ENCODE results near the gene FSTL4. TPM values are rescaled to one million over a fixed set of nuclear protein-coding genes. Genes with fewer than 3 reads are reported as not detected.

FSTL4 gene
- total and polyA plus RNA-seq, 2 of the 13 experiments (the other 11 are each of a cell fraction or from before 2014, with no cell fraction given), result 2.1 to 3.0 TPM

DNA sequence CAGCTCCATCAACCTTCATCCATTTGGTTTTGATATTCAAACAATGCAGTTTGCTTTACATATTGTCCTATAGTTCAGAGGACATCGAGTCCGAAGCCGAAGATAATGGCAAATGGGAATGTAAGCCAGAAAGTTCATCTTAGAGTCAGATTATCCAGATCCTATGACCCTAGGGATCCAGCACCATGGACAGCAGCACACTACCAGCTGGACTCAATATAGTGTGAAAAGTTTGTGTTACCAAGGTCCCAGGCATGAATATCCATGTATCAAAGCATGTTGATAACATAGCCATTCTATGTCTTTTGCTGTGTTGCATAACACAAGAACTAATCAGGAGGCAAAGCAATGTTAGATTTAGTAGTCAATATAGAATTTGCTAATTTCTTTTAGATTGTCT, 46.3 kb downstream of the FSTL4 start (continued):
- no peak for TF ChIP-seq SNAI1 (CRISPR knock-in tag; IDR thresholded peaks at IDR 0.05; ENCODE audit: borderline replicate concordance)
- TF ChIP-seq SRF (IDR thresholded peaks at IDR 0.05; ENCODE audit: low read depth, low read length), result no peak
- TF ChIP-seq, protein P1, sequence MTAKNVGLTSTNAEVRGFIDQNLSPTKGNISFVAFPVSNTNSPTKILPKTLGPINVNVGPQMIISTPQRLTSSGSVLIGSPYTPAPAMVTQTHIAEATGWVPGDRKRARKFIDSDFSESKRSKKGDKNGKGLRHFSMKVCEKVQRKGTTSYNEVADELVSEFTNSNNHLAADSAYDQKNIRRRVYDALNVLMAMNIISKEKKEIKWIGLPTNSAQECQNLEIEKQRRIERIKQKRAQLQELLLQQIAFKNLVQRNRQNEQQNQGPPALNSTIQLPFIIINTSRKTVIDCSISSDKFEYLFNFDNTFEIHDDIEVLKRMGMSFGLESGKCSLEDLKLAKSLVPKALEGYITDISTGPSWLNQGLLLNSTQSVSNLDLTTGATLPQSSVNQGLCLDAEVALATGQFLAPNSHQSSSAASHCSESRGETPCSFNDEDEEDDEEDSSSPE (CRISPR knock-in tag; IDR thresholded peaks at IDR 0.05), result no peak
- TF ChIP-seq, protein P2, sequence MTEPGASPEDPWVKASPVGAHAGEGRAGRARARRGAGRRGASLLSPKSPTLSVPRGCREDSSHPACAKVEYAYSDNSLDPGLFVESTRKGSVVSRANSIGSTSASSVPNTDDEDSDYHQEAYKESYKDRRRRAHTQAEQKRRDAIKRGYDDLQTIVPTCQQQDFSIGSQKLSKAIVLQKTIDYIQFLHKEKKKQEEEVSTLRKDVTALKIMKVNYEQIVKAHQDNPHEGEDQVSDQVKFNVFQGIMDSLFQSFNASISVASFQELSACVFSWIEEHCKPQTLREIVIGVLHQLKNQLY (CRISPR knock-in tag; IDR thresholded peaks at IDR 0.05), result no peak
- no peak for TF ChIP-seq ZNF776 (CRISPR knock-in tag; IDR thresholded peaks at IDR 0.05)
- TF ChIP-seq AGO2 (optimal IDR thresholded peaks at IDR 0.05; ENCODE audit: low read depth, low read length), result no peak
- TF ChIP-seq, protein P3, sequence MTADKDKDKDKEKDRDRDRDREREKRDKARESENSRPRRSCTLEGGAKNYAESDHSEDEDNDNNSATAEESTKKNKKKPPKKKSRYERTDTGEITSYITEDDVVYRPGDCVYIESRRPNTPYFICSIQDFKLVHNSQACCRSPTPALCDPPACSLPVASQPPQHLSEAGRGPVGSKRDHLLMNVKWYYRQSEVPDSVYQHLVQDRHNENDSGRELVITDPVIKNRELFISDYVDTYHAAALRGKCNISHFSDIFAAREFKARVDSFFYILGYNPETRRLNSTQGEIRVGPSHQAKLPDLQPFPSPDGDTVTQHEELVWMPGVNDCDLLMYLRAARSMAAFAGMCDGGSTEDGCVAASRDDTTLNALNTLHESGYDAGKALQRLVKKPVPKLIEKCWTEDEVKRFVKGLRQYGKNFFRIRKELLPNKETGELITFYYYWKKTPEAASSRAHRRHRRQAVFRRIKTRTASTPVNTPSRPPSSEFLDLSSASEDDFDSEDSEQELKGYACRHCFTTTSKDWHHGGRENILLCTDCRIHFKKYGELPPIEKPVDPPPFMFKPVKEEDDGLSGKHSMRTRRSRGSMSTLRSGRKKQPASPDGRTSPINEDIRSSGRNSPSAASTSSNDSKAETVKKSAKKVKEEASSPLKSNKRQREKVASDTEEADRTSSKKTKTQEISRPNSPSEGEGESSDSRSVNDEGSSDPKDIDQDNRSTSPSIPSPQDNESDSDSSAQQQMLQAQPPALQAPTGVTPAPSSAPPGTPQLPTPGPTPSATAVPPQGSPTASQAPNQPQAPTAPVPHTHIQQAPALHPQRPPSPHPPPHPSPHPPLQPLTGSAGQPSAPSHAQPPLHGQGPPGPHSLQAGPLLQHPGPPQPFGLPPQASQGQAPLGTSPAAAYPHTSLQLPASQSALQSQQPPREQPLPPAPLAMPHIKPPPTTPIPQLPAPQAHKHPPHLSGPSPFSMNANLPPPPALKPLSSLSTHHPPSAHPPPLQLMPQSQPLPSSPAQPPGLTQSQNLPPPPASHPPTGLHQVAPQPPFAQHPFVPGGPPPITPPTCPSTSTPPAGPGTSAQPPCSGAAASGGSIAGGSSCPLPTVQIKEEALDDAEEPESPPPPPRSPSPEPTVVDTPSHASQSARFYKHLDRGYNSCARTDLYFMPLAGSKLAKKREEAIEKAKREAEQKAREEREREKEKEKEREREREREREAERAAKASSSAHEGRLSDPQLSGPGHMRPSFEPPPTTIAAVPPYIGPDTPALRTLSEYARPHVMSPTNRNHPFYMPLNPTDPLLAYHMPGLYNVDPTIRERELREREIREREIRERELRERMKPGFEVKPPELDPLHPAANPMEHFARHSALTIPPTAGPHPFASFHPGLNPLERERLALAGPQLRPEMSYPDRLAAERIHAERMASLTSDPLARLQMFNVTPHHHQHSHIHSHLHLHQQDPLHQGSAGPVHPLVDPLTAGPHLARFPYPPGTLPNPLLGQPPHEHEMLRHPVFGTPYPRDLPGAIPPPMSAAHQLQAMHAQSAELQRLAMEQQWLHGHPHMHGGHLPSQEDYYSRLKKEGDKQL (CRISPR knock-in tag; IDR thresholded peaks at IDR 0.05; ENCODE audit: low read depth), result no peak
- no peak for TF ChIP-seq ZNF674 (CRISPR knock-in tag; IDR thresholded peaks at IDR 0.05; ENCODE audit: low read depth)
- TF ChIP-seq CBX5 (CRISPR knock-in tag; IDR thresholded peaks at IDR 0.05; ENCODE audit: borderline replicate concordance), result no peak
- TF ChIP-seq TAF1 (CRISPR knock-in tag; IDR thresholded peaks at IDR 0.05), result no peak
- no peak for TF ChIP-seq PAWR (CRISPR knock-in tag; IDR thresholded peaks at IDR 0.05; ENCODE audit: borderline replicate concordance)
- TF ChIP-seq TCF12 (IDR thresholded peaks at IDR 0.05), result no peak
- TF ChIP-seq TCF12 (CRISPR knock-in tag; IDR thresholded peaks at IDR 0.05), result no peak
- TF ChIP-seq, protein P4, sequence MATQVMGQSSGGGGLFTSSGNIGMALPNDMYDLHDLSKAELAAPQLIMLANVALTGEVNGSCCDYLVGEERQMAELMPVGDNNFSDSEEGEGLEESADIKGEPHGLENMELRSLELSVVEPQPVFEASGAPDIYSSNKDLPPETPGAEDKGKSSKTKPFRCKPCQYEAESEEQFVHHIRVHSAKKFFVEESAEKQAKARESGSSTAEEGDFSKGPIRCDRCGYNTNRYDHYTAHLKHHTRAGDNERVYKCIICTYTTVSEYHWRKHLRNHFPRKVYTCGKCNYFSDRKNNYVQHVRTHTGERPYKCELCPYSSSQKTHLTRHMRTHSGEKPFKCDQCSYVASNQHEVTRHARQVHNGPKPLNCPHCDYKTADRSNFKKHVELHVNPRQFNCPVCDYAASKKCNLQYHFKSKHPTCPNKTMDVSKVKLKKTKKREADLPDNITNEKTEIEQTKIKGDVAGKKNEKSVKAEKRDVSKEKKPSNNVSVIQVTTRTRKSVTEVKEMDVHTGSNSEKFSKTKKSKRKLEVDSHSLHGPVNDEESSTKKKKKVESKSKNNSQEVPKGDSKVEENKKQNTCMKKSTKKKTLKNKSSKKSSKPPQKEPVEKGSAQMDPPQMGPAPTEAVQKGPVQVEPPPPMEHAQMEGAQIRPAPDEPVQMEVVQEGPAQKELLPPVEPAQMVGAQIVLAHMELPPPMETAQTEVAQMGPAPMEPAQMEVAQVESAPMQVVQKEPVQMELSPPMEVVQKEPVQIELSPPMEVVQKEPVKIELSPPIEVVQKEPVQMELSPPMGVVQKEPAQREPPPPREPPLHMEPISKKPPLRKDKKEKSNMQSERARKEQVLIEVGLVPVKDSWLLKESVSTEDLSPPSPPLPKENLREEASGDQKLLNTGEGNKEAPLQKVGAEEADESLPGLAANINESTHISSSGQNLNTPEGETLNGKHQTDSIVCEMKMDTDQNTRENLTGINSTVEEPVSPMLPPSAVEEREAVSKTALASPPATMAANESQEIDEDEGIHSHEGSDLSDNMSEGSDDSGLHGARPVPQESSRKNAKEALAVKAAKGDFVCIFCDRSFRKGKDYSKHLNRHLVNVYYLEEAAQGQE (IDR thresholded peaks at IDR 0.05; ENCODE audit: borderline replicate concordance in 1 of 2, low read depth in 1 of 2, low read length in 2 of 2), result peak; percentile 85 to 99
- no peak for TF ChIP-seq TCF7L2 (IDR thresholded peaks at IDR 0.05; ENCODE audit: low read depth, low read length)
- 0 out of 2 replicates have a peak, but pooled peaks have one; percentile 57 for TF ChIP-seq WIZ (CRISPR knock-in tag; IDR thresholded peaks at IDR 0.05)
- no peak for TF ChIP-seq FOSL2 (CRISPR knock-in tag; IDR thresholded peaks at IDR 0.05)
- no peak for TF ChIP-seq ZNF33A (CRISPR knock-in tag; IDR thresholded peaks at IDR 0.05; ENCODE audit: borderline replicate concordance)
- TF ChIP-seq SMARCC2 (IDR thresholded peaks at IDR 0.05), result no peak
- no peak for TF ChIP-seq ZNF547 (CRISPR knock-in tag; IDR thresholded peaks at IDR 0.05)
- TF ChIP-seq SMC3 (IDR thresholded peaks at IDR 0.05; ENCODE audit: low read length), result no peak
- TF ChIP-seq SUZ12 (IDR thresholded peaks at IDR 0.05; ENCODE audit: low read depth, low read length), result no peak

Data from HepG2 (cell line).